ENCODE results near the gene EPS8L2.

DNA sequence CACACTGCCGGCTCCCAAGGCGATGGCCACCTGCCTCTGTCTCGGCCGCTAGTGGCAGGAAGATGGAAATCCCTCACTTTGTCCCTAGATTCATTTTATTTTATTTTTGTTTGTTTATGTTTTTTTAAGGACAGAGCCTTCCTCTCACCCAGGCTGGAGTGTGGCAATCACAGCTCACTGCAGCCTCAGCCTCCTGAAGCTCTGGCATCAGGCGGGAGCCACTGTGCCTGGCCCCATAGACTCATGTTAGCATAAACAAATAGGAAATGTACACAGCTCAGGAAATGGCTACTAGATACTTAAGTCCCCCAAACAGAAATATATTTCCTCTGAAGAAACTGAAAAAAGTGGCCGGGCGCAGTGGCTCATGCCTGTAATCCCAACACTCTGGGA lies 6.9 kb upstream of the EPS8L2 start:
- TF ChIP-seq CTCF (IDR thresholded peaks at IDR 0.05; ENCODE audit: insufficient read depth, low read depth, low read length): no peak
- TF ChIP-seq EZH2 (IDR thresholded peaks at IDR 0.05; ENCODE audit: insufficient read depth, low read length): no peak

Data from astrocyte (in vitro differentiated cells and primary cell).